HG02588 (cell line): ENCODE measurements around the gene KIRREL3.
A peak's percentile ranks its signal among the peaks of the same experiment; 100 is the strongest.

Experiments used
- ATAC-seq: cut with Tn5 transposase; IDR thresholded peaks from one replicate; pipeline ENCODE4 v1.9.1; 2021; ENCODE audit warnings: mild to moderate bottlenecking, moderate library complexity; ENCODE audit not compliant: unreplicated experiment

Gene KIRREL3

GRCh38 chr11:126482586-126483108, 517.9 kb downstream of the KIRREL3 start:
- no peak for ATAC-seq

DNA sequence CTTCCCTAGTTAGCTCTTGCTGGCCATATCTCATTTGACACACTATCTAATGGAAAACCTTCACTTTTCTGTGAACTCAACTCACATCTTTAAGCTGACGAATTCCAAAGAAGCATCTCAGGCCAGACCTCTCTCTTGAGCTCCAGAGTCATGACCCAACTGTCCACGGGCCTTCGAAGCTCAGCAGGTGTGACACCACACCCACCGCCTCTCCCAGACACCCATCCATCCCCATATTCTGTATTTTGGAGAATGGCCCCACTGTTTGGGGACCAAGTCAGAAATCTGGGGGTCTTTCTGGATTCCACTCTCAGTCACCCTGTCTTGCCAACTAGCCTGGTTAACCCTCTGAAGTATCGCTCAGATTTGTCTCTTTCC, 519.3 kb downstream of the KIRREL3 start:
- no peak for ATAC-seq

DNA sequence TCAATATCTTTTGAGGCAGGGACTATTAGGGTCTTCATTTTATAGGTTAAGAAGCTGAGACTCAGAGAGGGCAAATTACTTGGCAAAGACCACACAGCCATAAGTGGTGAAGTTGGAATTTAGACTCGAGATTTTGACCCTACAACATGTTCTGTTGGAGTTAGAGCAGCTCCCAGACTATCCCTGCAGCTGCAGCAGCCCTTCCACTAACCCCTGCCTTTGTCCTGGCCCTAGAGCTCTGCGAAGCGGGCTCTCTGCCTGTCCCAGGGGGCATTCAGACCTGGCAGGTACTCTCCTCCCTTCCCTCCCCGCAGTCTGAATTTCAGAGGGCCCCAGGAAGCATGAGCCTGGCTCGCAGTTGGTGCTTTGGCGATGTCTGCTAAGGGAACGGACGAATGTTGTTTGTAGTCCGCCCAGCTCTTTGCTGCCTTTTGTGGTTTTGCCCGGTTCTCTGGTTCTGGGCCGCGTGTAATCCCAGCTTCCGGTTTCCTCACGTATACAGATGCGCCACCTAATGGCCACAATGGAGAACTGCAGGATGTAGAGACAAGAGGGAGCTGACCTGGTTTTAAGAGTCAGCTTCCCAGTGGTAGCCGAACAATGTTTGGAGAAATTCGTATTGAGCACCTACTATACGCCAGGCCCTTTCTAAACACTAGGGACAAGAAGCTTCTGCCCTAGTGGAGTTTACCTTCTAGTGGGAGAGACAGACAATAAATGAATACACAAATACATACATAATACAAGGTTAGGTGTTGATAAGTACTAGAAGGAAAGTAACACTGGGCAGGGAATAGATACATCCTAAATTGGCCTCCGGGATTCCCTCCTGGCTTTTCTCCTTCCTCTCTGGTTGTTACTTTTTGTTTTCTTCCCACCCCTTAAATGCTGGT, 519.9 kb downstream of the KIRREL3 start:
- peak; percentile 61 for ATAC-seq

GRCh38 chr11:126480015-126480409, 520.6 kb downstream of the KIRREL3 start:
- no peak for ATAC-seq

- ATAC-seq, result no peak
These were observed 521.2 kb downstream of the KIRREL3 start for GRCh38 chr11:126479178-126479930.

DNA sequence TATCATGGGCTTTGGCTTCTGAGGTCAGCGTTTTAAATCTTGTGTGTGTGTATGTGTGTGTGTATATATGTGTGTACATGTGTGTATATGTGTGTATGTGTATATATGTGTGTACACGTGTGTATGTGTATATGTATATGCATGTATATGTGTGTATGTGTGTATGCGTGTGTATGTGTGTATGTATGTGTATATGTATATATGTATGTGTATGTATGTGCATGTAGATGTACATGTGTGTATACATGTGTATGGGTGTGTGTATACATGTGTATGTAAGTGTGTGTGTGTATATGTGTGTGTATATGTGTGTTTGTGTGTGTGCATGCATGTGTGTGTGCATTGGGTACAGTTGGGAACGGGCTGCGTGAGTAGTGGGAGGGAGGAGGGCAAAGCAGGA, 522.1 kb downstream of the KIRREL3 start:
- no peak for ATAC-seq

GRCh38 chr11:126477535-126478305, 522.9 kb downstream of the KIRREL3 start:
- peak; percentile 30 for ATAC-seq

- ATAC-seq, result no peak
These were observed 523.6 kb downstream of the KIRREL3 start for GRCh38 chr11:126476977-126477376.

- ATAC-seq, result no peak
These were observed 524.2 kb downstream of the KIRREL3 start for GRCh38 chr11:126476266-126476924.

- no peak for ATAC-seq
These were observed 525.3 kb downstream of the KIRREL3 start for GRCh38 chr11:126475014-126475991.

GRCh38 chr11:126474220-126474619, 526.4 kb downstream of the KIRREL3 start:
- no peak for ATAC-seq

GRCh38 chr11:126473269-126473668, 527.3 kb downstream of the KIRREL3 start:
- no peak for ATAC-seq

DNA sequence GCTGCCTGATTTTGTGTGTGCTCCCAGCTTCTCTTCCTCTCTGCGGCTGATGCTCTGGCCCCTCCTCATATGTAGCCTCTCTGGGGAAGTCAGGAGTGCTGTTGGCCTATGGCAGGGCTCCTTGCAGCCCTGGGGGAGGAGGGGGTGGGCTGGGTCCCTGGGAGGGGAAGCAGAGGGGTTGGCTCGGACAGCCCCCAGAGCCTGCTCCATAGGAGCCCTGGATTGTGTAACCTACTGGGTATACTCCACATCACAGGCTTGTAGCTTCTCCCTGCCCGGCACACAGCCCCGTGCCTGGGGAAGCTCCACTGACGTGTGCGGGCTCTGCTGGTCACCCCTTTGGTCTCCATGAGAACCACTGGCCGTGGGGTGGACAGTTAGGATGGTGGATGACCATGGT, 531.3 kb downstream of the KIRREL3 start:
- no peak for ATAC-seq

GRCh38 chr11:126468102-126468521, 532.5 kb downstream of the KIRREL3 start:
- ATAC-seq, result no peak

GRCh38 chr11:126467471-126467870, 533.1 kb downstream of the KIRREL3 start:
- ATAC-seq, result no peak

DNA sequence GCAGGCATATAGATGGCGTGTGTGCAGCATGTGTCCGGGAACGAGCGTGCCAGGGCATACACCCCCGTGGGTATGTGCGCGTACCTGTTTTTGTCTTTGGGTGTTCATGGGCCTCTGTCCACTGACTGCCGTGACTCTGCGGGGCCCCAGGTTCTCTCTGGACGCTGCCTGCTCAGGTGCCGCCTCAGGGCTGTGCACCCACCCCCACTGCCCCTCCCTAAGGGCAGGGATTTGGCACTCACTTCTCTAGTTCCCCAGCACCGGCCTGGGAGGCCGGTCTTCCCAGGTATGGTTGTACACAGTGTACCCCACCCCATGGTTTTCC, 533.6 kb downstream of the KIRREL3 start:
- no peak for ATAC-seq

DNA sequence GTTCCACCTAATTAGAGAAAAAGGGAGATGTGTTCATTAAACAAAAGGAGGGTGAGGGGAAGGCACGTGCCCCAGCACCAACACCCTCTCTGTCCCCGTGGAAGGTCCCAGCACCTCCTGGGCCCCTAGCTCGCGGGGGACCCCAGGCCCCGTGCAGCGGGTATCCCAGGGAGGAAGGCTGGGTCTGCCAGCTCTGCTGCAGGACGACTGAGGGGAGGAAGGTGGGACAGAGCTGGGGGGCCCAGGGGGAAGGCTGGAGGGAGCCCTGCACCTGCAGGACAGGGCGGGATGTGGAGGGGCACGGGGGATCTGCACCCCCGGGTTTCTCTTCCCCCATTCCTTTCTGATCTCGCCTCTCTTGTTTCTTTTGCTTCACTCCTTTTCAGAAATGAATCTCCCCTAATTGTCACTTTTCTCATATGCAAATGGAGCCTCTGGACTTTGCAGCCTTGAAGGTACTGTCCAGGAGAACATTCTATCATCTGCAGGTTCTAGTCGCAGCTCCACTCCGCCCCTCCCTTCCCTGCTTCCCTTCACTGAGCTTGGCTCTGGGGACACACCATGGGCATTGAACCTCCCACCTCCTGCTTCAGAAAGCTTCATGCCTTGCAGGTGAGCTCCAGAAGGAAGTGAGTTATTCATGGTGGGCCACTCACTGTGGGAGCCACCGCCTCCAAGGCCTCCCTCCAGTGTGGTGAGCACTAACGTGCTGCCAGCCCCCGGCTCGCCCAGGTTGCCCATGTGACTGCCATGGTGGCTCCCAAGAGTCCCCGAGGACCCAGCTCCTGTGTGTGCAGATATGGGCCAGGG, 534.1 kb downstream of the KIRREL3 start:
- no peak for ATAC-seq

GRCh38 chr11:126465573-126466188, 534.9 kb downstream of the KIRREL3 start:
- peak; percentile 88 for ATAC-seq
